GM23338 (cell line): ENCODE data around the gene HMCN2. TPM values are rescaled to one million over a fixed set of nuclear protein-coding genes. Genes with fewer than 3 reads are reported as not detected.

ENCODE experiments used
- ATAC-seq: fragments of 200-7000 bp; cut with Tn5 transposase; 3 replicates; pipeline ENCODE4 v1.9.1; 2020
- DNase-seq: peaks from one replicate; pipeline ENCODE4 v3.0.0-alpha.2; 2015; ENCODE audit warnings: low spot score
- H2AFZ ChIP-seq: fragments of 200-600 bp; sonication (generic); 2 replicates; pipeline ENCODE4 v1.8.0; 2016; ENCODE audit warnings: antibody characterized with exemption, mild to moderate bottlenecking, moderate library complexity
- H3F3A ChIP-seq: fragments of 200-600 bp; sonication (generic); replicated peaks from 2 replicates; pipeline ENCODE4 v1.8.0; 2017; ENCODE audit warnings: antibody characterized with exemption, mixed run types, low read depth
- H3K27ac ChIP-seq: fragments of 200-600 bp; sonication (generic); 2 replicates; pipeline ENCODE4 v1.6.1; 2016; ENCODE audit warnings: low read depth
- H3K27me3 ChIP-seq: fragments of 200-600 bp; sonication (generic); 2 replicates; pipeline ENCODE4 v1.8.0; 2016; ENCODE audit warnings: mild to moderate bottlenecking, mixed run types, moderate library complexity; ENCODE audit not compliant: insufficient read depth
- H3K36me3 ChIP-seq: fragments of 200-600 bp; sonication (generic); 2 replicates; pipeline ENCODE4 v1.8.0; 2016; ENCODE audit warnings: mild to moderate bottlenecking; ENCODE audit not compliant: insufficient read depth
- H3K4me1 ChIP-seq: fragments of 200-600 bp; sonication (generic); 2 replicates; pipeline ENCODE4 v1.8.0; 2016; ENCODE audit warnings: mild to moderate bottlenecking, moderate library complexity; ENCODE audit not compliant: insufficient read depth
- H3K4me2 ChIP-seq: fragments of 200-600 bp; sonication (generic); 2 replicates; pipeline ENCODE4 v1.7.1; 2017; ENCODE audit warnings: mixed run types
- H3K4me3 ChIP-seq: fragments of 200-600 bp; sonication (generic); 2 replicates; pipeline ENCODE4 v1.6.1; 2016; ENCODE audit warnings: mixed run types
- H3K79me2 ChIP-seq: fragments of 200-600 bp; sonication (generic); replicated peaks from 2 replicates; pipeline ENCODE4 v1.8.0; 2017; ENCODE audit warnings: mild to moderate bottlenecking; ENCODE audit not compliant: insufficient read depth
- H3K9me2 ChIP-seq: fragments of 200-600 bp; sonication (generic); 2 replicates; pipeline ENCODE4 v1.8.0; 2017; ENCODE audit not compliant: insufficient read depth
- H4K20me1 ChIP-seq: fragments of 200-600 bp; sonication (generic); replicated peaks from 2 replicates; pipeline ENCODE4 v1.8.0; 2017; ENCODE audit warnings: mild to moderate bottlenecking; ENCODE audit not compliant: insufficient read depth
- H3K27ac Mint-ChIP-seq: 2 replicates; pipeline ENCODE4 v1.8.0; 2020; ENCODE audit warnings: inconsistent platforms, mild to moderate bottlenecking, moderate library complexity, mixed read lengths
- H3K27me3 Mint-ChIP-seq: 3 replicates; pipeline ENCODE4 v1.8.0; 2022; ENCODE audit warnings: low read depth, mild to moderate bottlenecking, moderate library complexity, mixed read lengths, inconsistent platforms; ENCODE audit not compliant: insufficient read depth, poor library complexity
- H3K36me3 Mint-ChIP-seq: 3 replicates; pipeline ENCODE4 v1.8.0; 2021; ENCODE audit warnings: low read depth, mild to moderate bottlenecking, inconsistent platforms, moderate library complexity, mixed read lengths
- H3K4me1 Mint-ChIP-seq: 3 replicates; pipeline ENCODE4 v1.8.0; 2020; ENCODE audit warnings: mild to moderate bottlenecking, inconsistent platforms, mixed read lengths
- H3K4me3 Mint-ChIP-seq: 3 replicates; pipeline ENCODE4 v1.8.0; 2021; ENCODE audit warnings: moderate library complexity, mild to moderate bottlenecking, inconsistent platforms, mixed read lengths
- H3K9me3 Mint-ChIP-seq: 3 replicates; pipeline ENCODE4 v1.8.0; 2020; ENCODE audit warnings: moderate library complexity, mild to moderate bottlenecking, inconsistent platforms, mixed read lengths
- CREB1 ChIP-seq: fragments of 250-450 bp; sonication (Bioruptor Pico); IDR thresholded peaks from 2 replicates; pipeline ENCODE4 v1.5.0; 2020; ENCODE audit warnings: low read depth, mild to moderate bottlenecking, moderate library complexity
- CTCF ChIP-seq, 2 experiments: fragments of 200-600 bp in 1 of 2; sonication (generic) in 1 of 2; conservative IDR thresholded peaks; 2 replicates each; pipeline versions ENCODE4 v1.5.1 to v1.6.1; 2016 to 2017; ENCODE audit warnings: antibody characterized with exemption in 2 of 2, low read depth in 2 of 2, mild to moderate bottlenecking in 2 of 2, moderate library complexity in 1 of 2
- EZH2 ChIP-seq: fragments of 200-600 bp; sonication (generic); IDR thresholded peaks from one replicate; pipeline ENCODE4 v1.8.0; 2017; ENCODE audit warnings: antibody characterized with exemption, mild to moderate bottlenecking, low read depth; ENCODE audit not compliant: unreplicated experiment
- EZH2phosphoT487 ChIP-seq: fragments of 200-600 bp; sonication (generic); IDR thresholded peaks from one replicate; pipeline ENCODE4 v1.8.1; 2018; ENCODE audit warnings: antibody characterized with exemption; ENCODE audit not compliant: unreplicated experiment
- JUNB ChIP-seq: IDR thresholded peaks from one replicate; pipeline ENCODE4 v1.6.1; 2016; ENCODE audit warnings: antibody characterized with exemption; ENCODE audit not compliant: unreplicated experiment
- NANOG ChIP-seq: IDR thresholded peaks from 2 replicates; pipeline ENCODE4 v1.6.1; 2016; ENCODE audit warnings: antibody characterized with exemption, borderline replicate concordance
- POLR2AphosphoS5 ChIP-seq: IDR thresholded peaks from 2 replicates; pipeline ENCODE4 v1.6.1; 2016; ENCODE audit warnings: antibody characterized with exemption, low read depth
- STAT1 ChIP-seq: IDR thresholded peaks from one replicate; pipeline ENCODE4 v1.6.1; 2016; ENCODE audit warnings: antibody characterized with exemption; ENCODE audit not compliant: unreplicated experiment
- ZNF114 ChIP-seq: fragments of 250-450 bp; sonication (Bioruptor Pico); IDR thresholded peaks from 2 replicates; pipeline ENCODE4 v1.5.0; 2020; ENCODE audit warnings: mild to moderate bottlenecking, moderate library complexity
- ZNF331 ChIP-seq: fragments of 250-450 bp; sonication (Bioruptor Pico); IDR thresholded peaks from 2 replicates; pipeline ENCODE4 v1.5.0; 2020; ENCODE audit warnings: low read depth, mild to moderate bottlenecking, moderate library complexity
- ZNF462 ChIP-seq: fragments of 250-450 bp; sonication (Bioruptor Pico); IDR thresholded peaks from 2 replicates; pipeline ENCODE4 v1.5.0; 2020; ENCODE audit warnings: mild to moderate bottlenecking, moderate library complexity
- polyA plus RNA-seq: library from polyadenylated mRNA; unstranded; fragments of >200 nt; fragmentation: Nextera tagmentation; extraction: Ambion mirVana; gene quantifications from 2 replicates; pipeline ENCODE4 v1.2.1, GENCODE V29; 2016
- total RNA-seq: library from RNA; depleted of rRNA; stranded (reverse); fragments of >200 nt; shearing (Covaris generic); gene quantifications from 2 replicates; pipeline ENCODE4 v1.2.3, GENCODE V29; 2014
- TF ChIP-seq, protein P1 (sequence below): IDR thresholded peaks from 2 replicates; pipeline ENCODE4 v1.6.1; 2016; ENCODE audit warnings: antibody characterized with exemption
- TF ChIP-seq, protein P2 (sequence below): IDR thresholded peaks from one replicate; pipeline ENCODE4 v1.6.1; 2018; ENCODE audit warnings: antibody characterized with exemption; ENCODE audit not compliant: unreplicated experiment

Gene HMCN2
- total and polyA plus RNA-seq, 2 experiments from 2014 or later, result 1.3 to 4.7 TPM

- Mint-ChIP-seq H3K4me1 (peaks cover 5% of the 10 kb centered on the region; the same call in 1 of the 3 replicates), H3K9me3 (no peaks in the 10 kb centered on the region), H3K4me3 (no peak overlapping the region), H3K36me3 (peaks cover 8% of the 10 kb centered on the region; the same call in 2 of the 3 replicates), H3K27me3 (peaks cover 3% of the 10 kb centered on the region), H3K27ac (no peak overlapping the region)
- Histone ChIP-seq H3K79me2 (no peaks in the 10 kb centered on the region), H3K9me2 (no peaks in the 10 kb centered on the region), H3K4me1 (no peaks in the 10 kb centered on the region), H3F3A (no peaks in the 10 kb centered on the region), H3K4me2 (no peak overlapping the region), H3K27ac (no peak overlapping the region), H3K4me3 (no peak overlapping the region), H3K36me3 (no peaks in the 10 kb centered on the region), H4K20me1 (no peaks in the 10 kb centered on the region), H2AFZ (no peak overlapping the region), H3K27me3 (no peaks in the 10 kb centered on the region)
- ATAC-seq (no peak), DNase-seq (no peak)
- no peak for TF ChIP-seq ZNF462 (CRISPR knock-in tag)
- TF ChIP-seq, protein P1, sequence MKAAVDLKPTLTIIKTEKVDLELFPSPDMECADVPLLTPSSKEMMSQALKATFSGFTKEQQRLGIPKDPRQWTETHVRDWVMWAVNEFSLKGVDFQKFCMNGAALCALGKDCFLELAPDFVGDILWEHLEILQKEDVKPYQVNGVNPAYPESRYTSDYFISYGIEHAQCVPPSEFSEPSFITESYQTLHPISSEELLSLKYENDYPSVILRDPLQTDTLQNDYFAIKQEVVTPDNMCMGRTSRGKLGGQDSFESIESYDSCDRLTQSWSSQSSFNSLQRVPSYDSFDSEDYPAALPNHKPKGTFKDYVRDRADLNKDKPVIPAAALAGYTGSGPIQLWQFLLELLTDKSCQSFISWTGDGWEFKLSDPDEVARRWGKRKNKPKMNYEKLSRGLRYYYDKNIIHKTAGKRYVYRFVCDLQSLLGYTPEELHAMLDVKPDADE, result no peak
- no peak for TF ChIP-seq EZH2
- TF ChIP-seq, protein P2, sequence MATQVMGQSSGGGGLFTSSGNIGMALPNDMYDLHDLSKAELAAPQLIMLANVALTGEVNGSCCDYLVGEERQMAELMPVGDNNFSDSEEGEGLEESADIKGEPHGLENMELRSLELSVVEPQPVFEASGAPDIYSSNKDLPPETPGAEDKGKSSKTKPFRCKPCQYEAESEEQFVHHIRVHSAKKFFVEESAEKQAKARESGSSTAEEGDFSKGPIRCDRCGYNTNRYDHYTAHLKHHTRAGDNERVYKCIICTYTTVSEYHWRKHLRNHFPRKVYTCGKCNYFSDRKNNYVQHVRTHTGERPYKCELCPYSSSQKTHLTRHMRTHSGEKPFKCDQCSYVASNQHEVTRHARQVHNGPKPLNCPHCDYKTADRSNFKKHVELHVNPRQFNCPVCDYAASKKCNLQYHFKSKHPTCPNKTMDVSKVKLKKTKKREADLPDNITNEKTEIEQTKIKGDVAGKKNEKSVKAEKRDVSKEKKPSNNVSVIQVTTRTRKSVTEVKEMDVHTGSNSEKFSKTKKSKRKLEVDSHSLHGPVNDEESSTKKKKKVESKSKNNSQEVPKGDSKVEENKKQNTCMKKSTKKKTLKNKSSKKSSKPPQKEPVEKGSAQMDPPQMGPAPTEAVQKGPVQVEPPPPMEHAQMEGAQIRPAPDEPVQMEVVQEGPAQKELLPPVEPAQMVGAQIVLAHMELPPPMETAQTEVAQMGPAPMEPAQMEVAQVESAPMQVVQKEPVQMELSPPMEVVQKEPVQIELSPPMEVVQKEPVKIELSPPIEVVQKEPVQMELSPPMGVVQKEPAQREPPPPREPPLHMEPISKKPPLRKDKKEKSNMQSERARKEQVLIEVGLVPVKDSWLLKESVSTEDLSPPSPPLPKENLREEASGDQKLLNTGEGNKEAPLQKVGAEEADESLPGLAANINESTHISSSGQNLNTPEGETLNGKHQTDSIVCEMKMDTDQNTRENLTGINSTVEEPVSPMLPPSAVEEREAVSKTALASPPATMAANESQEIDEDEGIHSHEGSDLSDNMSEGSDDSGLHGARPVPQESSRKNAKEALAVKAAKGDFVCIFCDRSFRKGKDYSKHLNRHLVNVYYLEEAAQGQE, result no peak
- TF ChIP-seq CTCF (conservative IDR thresholded peaks at IDR 0.05; ENCODE audit: low read depth in 2 of 2), result no peak
- no peak for TF ChIP-seq JUNB
- no peak for TF ChIP-seq EZH2phosphoT487
- no peak for TF ChIP-seq ZNF331 (CRISPR knock-in tag)
- TF ChIP-seq NANOG, result no peak
- TF ChIP-seq ZNF114 (CRISPR knock-in tag), result no peak
- TF ChIP-seq STAT1, result no peak
- no peak for TF ChIP-seq CREB1
- no peak for TF ChIP-seq POLR2AphosphoS5
These were observed 119.7 kb downstream of the HMCN2 start for GRCh38 chr9:130385257-130385656.
